ENCODE data around the gene STX5. TPM values are rescaled to one million over a fixed set of nuclear protein-coding genes. Genes with fewer than 3 reads are reported as not detected.

STX5 gene
- total RNA-seq, 2 donors from 2014 or later = 32.0 to 46.8 TPM

DNA sequence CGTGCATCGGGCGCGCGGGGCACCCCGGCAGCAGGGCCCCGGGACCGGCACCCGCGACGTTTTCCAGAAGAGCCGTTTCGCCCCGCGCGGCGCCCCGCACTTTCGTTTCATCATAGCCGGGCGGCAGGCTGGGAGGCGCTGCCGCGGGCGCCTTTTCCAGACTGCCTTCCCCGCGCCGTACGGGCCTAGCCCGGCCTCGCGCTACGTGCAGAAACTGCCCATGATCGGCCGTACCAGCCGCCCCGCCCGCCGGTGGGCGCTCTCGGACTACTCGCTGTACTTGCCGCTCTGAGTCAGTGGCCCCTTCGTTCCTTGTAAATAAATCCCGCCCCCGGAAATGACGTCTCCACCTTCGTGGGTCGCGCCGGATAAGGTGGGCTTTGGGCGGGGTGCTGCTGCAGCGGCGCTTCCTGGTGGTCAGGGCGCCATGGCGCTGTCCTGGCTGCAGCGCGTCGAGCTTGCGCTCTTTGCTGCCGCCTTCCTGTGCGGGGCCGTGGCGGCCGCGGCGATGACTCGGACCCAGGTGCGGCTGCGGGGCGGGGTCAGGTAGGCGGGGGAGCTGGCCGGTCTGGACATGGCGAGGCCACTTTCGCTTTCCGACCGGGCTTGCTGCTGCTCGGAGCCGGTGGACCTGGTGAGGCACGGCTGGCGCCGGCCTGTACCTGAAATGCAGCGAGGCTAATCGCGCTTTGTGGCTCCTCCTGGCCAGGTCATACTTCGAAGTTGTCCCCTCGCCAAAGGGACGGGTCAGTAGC is 44.7 kb downstream of the STX5 start, which contains the start of gene TMEM179B:
Gene TMEM179B (plus strand): TSS at position 398 of the 755 bp plus-strand sequence. CDS start 30 bp downstream, at position 428.
- no peaks in the 10 kb centered on the region for H3K27me3 ChIP-seq (replicated peaks; ENCODE audit: insufficient read depth)
- H3K36me3 ChIP-seq = peaks cover 6% of the 10 kb centered on the region
- ATAC-seq (ENCODE audit: insufficient number of reproducible peaks, low FRiP score, low read depth) (peak; percentile 85), DNase-seq (ENCODE audit: low spot score) (peak; percentile 100)
- peak within 1 kb of the TSS; percentile 95 to 96 for H3K27ac ChIP-seq
- H3K4me1 ChIP-seq (ENCODE audit: control insufficient read depth in 1 of 2, low read depth in 2 of 2) = peaks cover 13 to 45% of the 10 kb centered on the region in 2 donors
- no peaks in the 10 kb centered on the region for H3K9me3 ChIP-seq
- peak within 1 kb of the TSS; percentile 82 for H3K4me3 ChIP-seq
- TF ChIP-seq, protein P1, sequence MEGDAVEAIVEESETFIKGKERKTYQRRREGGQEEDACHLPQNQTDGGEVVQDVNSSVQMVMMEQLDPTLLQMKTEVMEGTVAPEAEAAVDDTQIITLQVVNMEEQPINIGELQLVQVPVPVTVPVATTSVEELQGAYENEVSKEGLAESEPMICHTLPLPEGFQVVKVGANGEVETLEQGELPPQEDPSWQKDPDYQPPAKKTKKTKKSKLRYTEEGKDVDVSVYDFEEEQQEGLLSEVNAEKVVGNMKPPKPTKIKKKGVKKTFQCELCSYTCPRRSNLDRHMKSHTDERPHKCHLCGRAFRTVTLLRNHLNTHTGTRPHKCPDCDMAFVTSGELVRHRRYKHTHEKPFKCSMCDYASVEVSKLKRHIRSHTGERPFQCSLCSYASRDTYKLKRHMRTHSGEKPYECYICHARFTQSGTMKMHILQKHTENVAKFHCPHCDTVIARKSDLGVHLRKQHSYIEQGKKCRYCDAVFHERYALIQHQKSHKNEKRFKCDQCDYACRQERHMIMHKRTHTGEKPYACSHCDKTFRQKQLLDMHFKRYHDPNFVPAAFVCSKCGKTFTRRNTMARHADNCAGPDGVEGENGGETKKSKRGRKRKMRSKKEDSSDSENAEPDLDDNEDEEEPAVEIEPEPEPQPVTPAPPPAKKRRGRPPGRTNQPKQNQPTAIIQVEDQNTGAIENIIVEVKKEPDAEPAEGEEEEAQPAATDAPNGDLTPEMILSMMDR (IDR thresholded peaks at IDR 0.05) = peak; percentile 11

DNA sequence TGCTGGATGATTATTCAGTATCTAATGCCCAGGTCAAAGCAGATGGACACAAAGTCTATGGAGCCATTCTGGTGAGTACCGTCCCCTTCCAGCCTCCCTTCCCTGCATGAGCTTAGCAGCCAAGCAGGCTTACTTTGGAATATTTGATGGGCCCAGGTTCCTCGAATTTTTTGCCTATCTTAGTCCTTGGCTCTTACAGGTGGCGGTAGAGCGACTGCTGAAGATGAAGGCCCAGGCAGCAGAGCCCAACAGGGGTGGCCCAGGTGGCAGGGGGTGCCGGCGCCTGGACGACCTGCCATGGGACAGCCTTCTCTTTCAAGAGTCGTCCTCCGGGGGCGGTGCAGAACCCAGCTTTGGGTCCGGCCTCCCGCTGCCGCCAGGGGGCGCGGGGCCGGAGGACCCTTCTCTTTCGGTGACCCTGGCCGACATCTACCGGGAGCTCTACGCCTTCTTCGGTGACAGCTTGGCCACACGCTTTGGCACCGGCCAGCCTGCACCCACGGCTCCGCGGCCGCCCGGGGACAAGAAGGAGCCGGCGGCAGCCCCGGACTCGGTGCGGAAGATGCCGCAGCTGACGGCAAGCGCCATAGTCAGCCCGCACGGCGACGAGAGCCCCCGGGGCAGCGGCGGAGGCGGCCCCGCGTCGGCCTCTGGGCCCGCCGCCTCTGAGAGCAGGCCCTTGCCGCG is 45.4 kb downstream of the STX5 start:
- Histone ChIP-seq H3K27ac (peak overlapping the region; percentile 95 to 96), H3K4me3 (peak overlapping the region; percentile 82), H3K4me1 (ENCODE audit: control insufficient read depth in 1 of 2, low read depth in 2 of 2) (peaks cover 13 to 43% of the 10 kb centered on the region in 2 donors), H3K36me3 (peaks cover 6% of the 10 kb centered on the region), H3K27me3 (replicated peaks; ENCODE audit: insufficient read depth) (no peaks in the 10 kb centered on the region), H3K9me3 (no peaks in the 10 kb centered on the region)
- DNase-seq (ENCODE audit: low spot score) = peak; percentile 66
- TF ChIP-seq, protein P1 (IDR thresholded peaks at IDR 0.05) = peak; percentile 92
- peak; percentile 78 for ATAC-seq (ENCODE audit: insufficient number of reproducible peaks, low FRiP score, low read depth)

DNA sequence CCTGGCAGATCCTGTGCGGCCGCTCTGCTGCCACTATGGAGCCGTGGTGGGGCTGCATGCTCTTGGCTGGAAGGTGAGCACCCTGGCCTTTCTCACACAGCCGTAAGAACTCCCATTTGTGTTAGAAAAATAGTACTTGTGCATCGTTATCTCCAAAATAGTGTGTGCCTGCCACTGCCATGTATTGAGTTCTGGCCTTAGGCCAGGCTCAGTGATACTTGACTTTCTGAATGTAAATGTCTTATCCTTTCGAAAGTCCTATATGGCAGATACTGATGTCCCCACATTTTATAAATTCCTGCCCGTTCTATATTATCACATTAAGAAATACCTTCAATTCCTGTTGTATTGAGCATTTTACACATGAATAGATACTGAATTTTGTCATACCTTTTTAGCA is 49.1 kb downstream of the STX5 start:
- no peak for ATAC-seq (ENCODE audit: insufficient number of reproducible peaks, low FRiP score, low read depth)
- Histone ChIP-seq H3K4me3 (no peak overlapping the region), H3K9me3 (no peaks in the 10 kb centered on the region), H3K4me1 (ENCODE audit: control insufficient read depth in 1 of 2, low read depth in 2 of 2) (peaks cover 0 to 9% of the 10 kb centered on the region in 2 donors), H3K27me3 (replicated peaks; ENCODE audit: insufficient read depth) (no peaks in the 10 kb centered on the region), H3K27ac (no peak overlapping the region), H3K36me3 (peaks cover 18% of the 10 kb centered on the region)
- TF ChIP-seq, protein P1 (IDR thresholded peaks at IDR 0.05) = no peak
- DNase-seq (ENCODE audit: low spot score) = no peak

DNA sequence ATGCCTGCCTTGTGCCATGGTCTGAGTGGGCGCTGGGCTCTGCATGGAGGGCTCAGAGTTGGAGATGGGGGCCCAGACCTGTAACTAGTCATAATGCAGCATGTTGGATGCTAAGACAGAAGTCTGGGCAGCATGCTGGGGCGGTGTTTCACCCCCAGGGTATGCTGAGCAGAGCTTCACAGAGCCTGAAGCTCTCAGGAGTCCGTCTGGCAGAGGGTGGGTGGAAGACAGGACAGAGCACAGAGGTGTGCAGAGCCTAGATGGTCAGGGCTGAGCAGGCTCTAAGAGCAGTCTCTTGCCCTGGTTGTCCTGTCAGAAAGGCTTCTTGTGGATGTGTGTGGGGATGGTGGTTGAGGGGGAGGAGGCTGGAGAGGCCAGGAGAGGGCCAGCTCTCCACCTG is 53.4 kb downstream of the STX5 start:
- Histone ChIP-seq H3K27ac (no peak overlapping the region), H3K4me1 (ENCODE audit: control insufficient read depth in 1 of 2, low read depth in 2 of 2) (no peaks in the 10 kb centered on the region), H3K4me3 (no peak overlapping the region), H3K36me3 (peaks cover 32% of the 10 kb centered on the region), H3K9me3 (no peaks in the 10 kb centered on the region), H3K27me3 (replicated peaks; ENCODE audit: insufficient read depth) (no peaks in the 10 kb centered on the region)
- ATAC-seq (ENCODE audit: insufficient number of reproducible peaks, low FRiP score, low read depth) = no peak
- TF ChIP-seq, protein P1 (IDR thresholded peaks at IDR 0.05) = no peak
- no peak for DNase-seq (ENCODE audit: low spot score)

DNA sequence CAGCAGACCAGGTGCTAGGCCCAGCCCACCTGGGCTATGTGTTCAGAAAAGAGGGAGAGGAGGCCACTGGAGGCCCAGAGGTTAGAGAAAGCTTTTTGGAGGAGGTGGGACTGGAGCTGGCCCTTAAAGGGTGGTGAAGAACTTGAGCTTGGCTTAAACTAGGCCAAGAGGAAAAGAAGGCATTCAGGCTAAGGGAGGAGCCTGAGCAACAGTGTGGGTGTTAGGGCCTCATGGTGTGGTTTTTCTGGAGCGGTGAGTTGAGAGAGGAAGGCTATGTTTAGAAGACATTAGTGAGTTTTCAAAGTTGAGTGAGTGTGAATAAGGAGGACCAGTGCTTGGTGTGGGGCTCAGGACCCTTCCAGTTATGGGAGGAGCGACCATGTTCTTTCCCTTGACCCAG is 54.5 kb downstream of the STX5 start:
- peaks cover 32% of the 10 kb centered on the region for H3K36me3 ChIP-seq
- no peak overlapping the region for H3K4me3 ChIP-seq
- no peak overlapping the region for H3K27ac ChIP-seq
- ATAC-seq (ENCODE audit: insufficient number of reproducible peaks, low FRiP score, low read depth) (no peak), DNase-seq (ENCODE audit: low spot score) (no peak)
- peaks cover 0 to under 1% of the 10 kb centered on the region in 2 donors for H3K4me1 ChIP-seq (ENCODE audit: control insufficient read depth in 1 of 2, low read depth in 2 of 2)
- no peaks in the 10 kb centered on the region for H3K27me3 ChIP-seq (replicated peaks; ENCODE audit: insufficient read depth)
- TF ChIP-seq, protein P1 (IDR thresholded peaks at IDR 0.05) = no peak
- no peaks in the 10 kb centered on the region for H3K9me3 ChIP-seq

All from thoracic aorta (tissue), 2 donors.